ENCODE results near the gene OR12D1.
"Not testable (repeated sequence)": the region's sequence is repeated elsewhere in the genome, so short reads cannot be mapped to it uniquely, and the experiment has no call there.

Gene OR12D1

GRCh38 chr6:29414588-29414987, at the start of gene OR12D1:
OR12D1 (plus strand) TSS chr6:29414928.
- DNase-seq: no peak

GRCh38 chr6:29368765-29369164, 46.0 kb upstream of the OR12D1 start, which contains the start of gene OR5V1:
OR5V1 (minus strand) TSS chr6:29368865; CDS start chr6:29356195, 12,670 bp downstream.
- DNase-seq: no peak

GRCh38 chr6:29375191-29375590, 39.5 kb upstream of the OR12D1 start, which contains the start of gene OR12D3:
OR12D3 (minus strand) TSS chr6:29375291; CDS start chr6:29375287, 4 bp downstream.
- DNase-seq: no peak

- DNase-seq: no peak
These were observed 38.7 kb upstream of the OR12D1 start for GRCh38 chr6:29376003-29376402.

GRCh38 chr6:29388533-29388932, 26.2 kb upstream of the OR12D1 start:
- no peak for DNase-seq

GRCh38 chr6:29395331-29395730, 19.4 kb upstream of the OR12D1 start, which contains the start of gene OR12D2:
OR12D2 (plus strand) TSS chr6:29395631; CDS start chr6:29396700, 1,069 bp downstream.
- DNase-seq: no peak

- no peak for DNase-seq
These were observed 15.2 kb upstream of the OR12D1 start for GRCh38 chr6:29399525-29399924.

GRCh38 chr6:29403801-29404200, 10.9 kb upstream of the OR12D1 start:
- no peak for DNase-seq

- DNase-seq: no peak
These were observed 4.8 kb downstream of the OR12D1 start for GRCh38 chr6:29419516-29419915.

GRCh38 chr6:29424168-29424567, 9.4 kb downstream of the OR12D1 start:
- no peak for DNase-seq

GRCh38 chr6:29424575-29424974, 9.8 kb downstream of the OR12D1 start:
- DNase-seq: no peak

- DNase-seq: no peak
These were observed 10.3 kb downstream of the OR12D1 start for GRCh38 chr6:29425075-29425474.

- no peak for DNase-seq
These were observed 11.9 kb downstream of the OR12D1 start for GRCh38 chr6:29426654-29427053.

GRCh38 chr6:29436730-29437129, 22.0 kb downstream of the OR12D1 start:
- not testable (repeated sequence) for DNase-seq

GRCh38 chr6:29439006-29439405, 24.3 kb downstream of the OR12D1 start, which contains the start of gene OR10C1:
OR10C1 (plus strand) TSS chr6:29439306; CDS start chr6:29440016, 710 bp downstream.
- no peak for DNase-seq

GRCh38 chr6:29442719-29443118, 28.0 kb downstream of the OR12D1 start:
- no peak for DNase-seq

- not testable (repeated sequence) for DNase-seq
These were observed 29.3 kb downstream of the OR12D1 start for GRCh38 chr6:29444031-29444430.

- no peak for DNase-seq
These were observed 32.9 kb downstream of the OR12D1 start for GRCh38 chr6:29447670-29448069.

GRCh38 chr6:29451471-29452193, 36.9 kb downstream of the OR12D1 start:
- no peak for DNase-seq

GRCh38 chr6:29456971-29457370, 42.2 kb downstream of the OR12D1 start, which contains the start of the genes OR11A1 and OR2H1:
OR11A1 (minus strand) TSS chr6:29457071; CDS start chr6:29427641, 29,430 bp downstream.
OR2H1 (plus strand) TSS chr6:29457155; CDS start chr6:29461770, 4,615 bp downstream.
- no peak for DNase-seq

- no peak for DNase-seq
These were observed 46.5 kb downstream of the OR12D1 start for GRCh38 chr6:29461021-29461814.

GRCh38 chr6:29462022-29462421, 47.3 kb downstream of the OR12D1 start:
- no peak for DNase-seq

GRCh38 chr6:29465279-29465678, 50.6 kb downstream of the OR12D1 start:
- no peak for DNase-seq

GRCh38 chr6:29465801-29466200, 51.1 kb downstream of the OR12D1 start:
- no peak for DNase-seq

All from NCI-H2029 treated with DMSO at 0.1 percent for 48 hours (cell line).